Measurements from ENCODE around the gene NFATC2. TPM values are rescaled to one million over a fixed set of nuclear protein-coding genes. Genes with fewer than 3 reads are reported as not detected.

NFATC2 gene
- total and polyA plus RNA-seq, 2 experiments from 2014 or later, result 4.9 to 8.3 TPM

DNA sequence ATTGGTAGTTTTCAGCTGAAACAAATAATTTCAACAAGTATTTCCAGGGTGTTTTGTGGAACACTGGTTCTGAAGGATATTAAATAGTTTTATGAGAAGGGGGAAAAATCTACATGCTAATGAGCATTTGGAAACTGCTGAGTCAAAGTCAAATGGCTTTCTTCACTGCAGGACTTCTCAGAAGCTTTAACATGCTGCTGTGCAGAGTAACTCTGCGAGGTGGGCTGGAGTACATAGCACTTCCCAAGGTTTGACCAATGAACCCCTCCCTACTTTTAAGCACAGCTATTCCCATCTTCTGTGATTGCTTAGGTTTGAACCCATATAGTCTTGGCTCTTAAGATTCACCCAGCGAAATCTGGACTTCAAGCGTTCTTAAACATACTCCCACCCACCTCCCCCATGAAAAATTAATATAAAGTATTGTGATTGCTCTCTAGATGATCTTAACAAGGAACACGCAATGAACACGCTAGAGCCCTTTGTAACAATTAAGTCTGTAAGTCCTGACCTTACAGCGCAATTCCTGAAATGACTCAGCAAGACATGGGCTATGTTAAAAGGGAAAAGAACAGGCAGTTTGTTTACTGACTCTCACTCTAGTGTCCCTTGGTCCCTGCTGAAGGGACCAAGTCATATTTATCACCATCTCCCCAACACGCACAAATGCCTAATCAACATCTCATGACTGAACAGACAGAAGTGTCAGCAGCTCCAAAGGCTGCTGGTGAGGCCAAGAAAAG is 105.2 kb downstream of the NFATC2 start:
- H3K4me2 ChIP-seq, result no peak overlapping the region

DNA sequence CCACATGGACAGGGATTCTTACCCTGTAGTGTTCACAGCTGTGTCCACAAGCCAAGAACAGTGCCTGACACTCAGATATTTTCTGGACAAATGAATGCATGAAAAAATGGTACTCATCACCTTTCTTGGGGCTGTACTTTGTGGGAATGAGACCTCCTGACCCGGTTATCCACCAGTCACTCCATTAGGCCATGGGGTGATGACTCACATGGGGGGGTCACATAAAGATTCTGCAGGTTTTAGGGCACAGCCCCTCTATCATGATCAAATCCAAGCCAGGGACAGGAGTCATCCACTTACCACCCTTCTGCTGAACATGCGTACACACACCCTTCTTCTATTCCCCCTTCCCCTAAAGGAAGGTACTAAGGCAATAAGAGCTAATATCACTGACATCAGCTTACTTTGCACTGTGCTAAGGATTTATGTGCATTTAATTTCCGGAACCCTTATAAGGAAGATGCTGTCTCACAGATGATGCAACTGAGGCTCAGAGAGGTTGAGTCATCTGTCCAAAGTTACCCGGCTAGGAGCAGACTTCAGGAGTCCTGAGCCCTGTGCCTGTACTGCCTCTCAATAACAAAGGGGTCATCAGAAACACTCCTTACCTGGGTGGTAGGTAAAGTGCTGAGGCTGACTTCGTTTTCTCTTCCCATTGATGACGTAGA is 107.8 kb downstream of the NFATC2 start:
- Histone ChIP-seq H3K27ac (no peak overlapping the region), H3K4me2 (no peak overlapping the region), H3K27me3 (no peaks in the 10 kb centered on the region), H2AFZ (no peak overlapping the region), H3K79me2 (no peaks in the 10 kb centered on the region), H3K9me2 (replicated peaks; ENCODE audit: insufficient read depth) (no peaks in the 10 kb centered on the region), H3K4me1 (ENCODE audit: insufficient read depth) (peaks cover 10% of the 10 kb centered on the region), H3K4me3 (no peak overlapping the region), H3K9me3 (ENCODE audit: low read depth) (no peaks in the 10 kb centered on the region), H4K20me1 (ENCODE audit: insufficient read depth, poor library complexity, severe bottlenecking) (no peaks in the 10 kb centered on the region), H3K36me3 (replicated peaks; ENCODE audit: insufficient read depth, low read depth) (no peaks in the 10 kb centered on the region)
- DNase-seq (ENCODE audit: low spot score), result no peak
- no peak for TF ChIP-seq EZH2phosphoT487 (IDR thresholded peaks at IDR 0.05; ENCODE audit: low read depth, severe bottlenecking, unreplicated experiment)
- WGBS (ENCODE audit: low lambda C conversion rate, missing lambda C conversion rate), result 93% methylated on average over 6 of the region's 6 CpGs

More for the DNA sequence above, 105.2 kb downstream of the NFATC2 start:
- WGBS (ENCODE audit: low lambda C conversion rate, missing lambda C conversion rate), result 83% methylated on average over 7 of the region's 7 CpGs
- no peak overlapping the region for H2AFZ ChIP-seq
- no peak for DNase-seq (ENCODE audit: low spot score)
- no peaks in the 10 kb centered on the region for H3K9me2 ChIP-seq (replicated peaks; ENCODE audit: insufficient read depth)
- H3K9me3 ChIP-seq (ENCODE audit: low read depth), result no peaks in the 10 kb centered on the region
- H4K20me1 ChIP-seq (ENCODE audit: insufficient read depth, poor library complexity, severe bottlenecking), result no peaks in the 10 kb centered on the region
- H3K27me3 ChIP-seq, result no peaks in the 10 kb centered on the region
- H3K36me3 ChIP-seq (replicated peaks; ENCODE audit: insufficient read depth, low read depth), result no peaks in the 10 kb centered on the region
- no peak overlapping the region for H3K4me3 ChIP-seq
- no peaks in the 10 kb centered on the region for H3K79me2 ChIP-seq
- TF ChIP-seq EZH2 (IDR thresholded peaks at IDR 0.05; ENCODE audit: borderline replicate concordance) (no peak), EZH2phosphoT487 (IDR thresholded peaks at IDR 0.05; ENCODE audit: low read depth, severe bottlenecking, unreplicated experiment) (no peak)
- TF ChIP-seq, protein P1, sequence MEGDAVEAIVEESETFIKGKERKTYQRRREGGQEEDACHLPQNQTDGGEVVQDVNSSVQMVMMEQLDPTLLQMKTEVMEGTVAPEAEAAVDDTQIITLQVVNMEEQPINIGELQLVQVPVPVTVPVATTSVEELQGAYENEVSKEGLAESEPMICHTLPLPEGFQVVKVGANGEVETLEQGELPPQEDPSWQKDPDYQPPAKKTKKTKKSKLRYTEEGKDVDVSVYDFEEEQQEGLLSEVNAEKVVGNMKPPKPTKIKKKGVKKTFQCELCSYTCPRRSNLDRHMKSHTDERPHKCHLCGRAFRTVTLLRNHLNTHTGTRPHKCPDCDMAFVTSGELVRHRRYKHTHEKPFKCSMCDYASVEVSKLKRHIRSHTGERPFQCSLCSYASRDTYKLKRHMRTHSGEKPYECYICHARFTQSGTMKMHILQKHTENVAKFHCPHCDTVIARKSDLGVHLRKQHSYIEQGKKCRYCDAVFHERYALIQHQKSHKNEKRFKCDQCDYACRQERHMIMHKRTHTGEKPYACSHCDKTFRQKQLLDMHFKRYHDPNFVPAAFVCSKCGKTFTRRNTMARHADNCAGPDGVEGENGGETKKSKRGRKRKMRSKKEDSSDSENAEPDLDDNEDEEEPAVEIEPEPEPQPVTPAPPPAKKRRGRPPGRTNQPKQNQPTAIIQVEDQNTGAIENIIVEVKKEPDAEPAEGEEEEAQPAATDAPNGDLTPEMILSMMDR (IDR thresholded peaks at IDR 0.05; ENCODE audit: poor library complexity), result no peak
- no peak overlapping the region for H3K27ac ChIP-seq
- H3K4me1 ChIP-seq (ENCODE audit: insufficient read depth), result no peaks in the 10 kb centered on the region

DNA sequence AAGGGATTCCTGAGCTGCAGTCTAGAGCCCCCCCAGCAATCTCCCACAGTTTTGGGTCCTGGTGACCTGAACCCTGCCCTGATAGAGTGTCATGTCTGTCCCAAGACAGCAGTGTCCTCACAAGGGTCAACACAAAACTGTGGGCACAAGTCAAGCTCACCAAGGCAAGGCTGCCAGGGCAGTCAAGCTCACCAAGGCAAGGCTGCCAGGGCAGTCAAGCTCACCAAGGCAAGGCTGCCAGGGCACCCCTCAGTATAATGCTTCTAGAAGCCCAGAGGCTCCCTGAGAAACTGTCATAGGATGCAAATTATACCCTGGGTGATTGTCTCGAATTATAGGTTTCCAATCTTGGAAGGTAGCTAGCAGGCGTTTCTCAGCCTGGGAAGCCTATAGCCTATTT is 108.5 kb downstream of the NFATC2 start:
- H4K20me1 ChIP-seq (ENCODE audit: insufficient read depth, poor library complexity, severe bottlenecking), result no peaks in the 10 kb centered on the region
- no peak overlapping the region for H2AFZ ChIP-seq
- TF ChIP-seq EZH2phosphoT487 (IDR thresholded peaks at IDR 0.05; ENCODE audit: low read depth, severe bottlenecking, unreplicated experiment), result no peak
- H3K9me3 ChIP-seq (ENCODE audit: low read depth), result no peaks in the 10 kb centered on the region
- peaks cover 12% of the 10 kb centered on the region for H3K4me1 ChIP-seq (ENCODE audit: insufficient read depth)
- H3K4me2 ChIP-seq, result no peak overlapping the region
- H3K36me3 ChIP-seq (replicated peaks; ENCODE audit: insufficient read depth, low read depth), result no peaks in the 10 kb centered on the region
- H3K27ac ChIP-seq, result no peak overlapping the region
- H3K4me3 ChIP-seq, result no peak overlapping the region
- H3K79me2 ChIP-seq, result no peaks in the 10 kb centered on the region
- H3K27me3 ChIP-seq, result no peaks in the 10 kb centered on the region
- no peak for DNase-seq (ENCODE audit: low spot score)
- H3K9me2 ChIP-seq (replicated peaks; ENCODE audit: insufficient read depth), result no peaks in the 10 kb centered on the region
- 95% methylated on average over 2 of the region's 2 CpGs for WGBS (ENCODE audit: low lambda C conversion rate, missing lambda C conversion rate)

DNA sequence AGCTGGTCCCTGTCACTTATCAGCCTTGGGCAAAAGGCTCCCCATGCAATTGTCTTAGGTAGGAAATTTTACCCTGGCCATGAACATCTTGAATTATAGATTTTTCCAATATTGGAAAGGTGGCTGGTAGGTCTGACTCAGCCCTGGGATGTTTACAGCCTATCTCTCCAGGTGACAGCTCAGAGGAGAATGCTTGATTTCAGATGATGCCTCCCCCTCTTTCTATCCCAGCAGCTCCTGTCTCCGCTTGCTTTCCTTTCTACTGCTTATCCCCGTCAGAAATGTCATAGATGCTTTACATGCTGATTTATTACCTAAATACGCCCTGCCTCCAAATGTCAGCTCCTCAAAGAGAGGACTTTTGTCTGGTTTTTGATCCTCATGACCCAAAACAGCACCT is 109.6 kb downstream of the NFATC2 start:
- no peaks in the 10 kb centered on the region for H3K36me3 ChIP-seq (replicated peaks; ENCODE audit: insufficient read depth, low read depth)
- TF ChIP-seq EZH2 (IDR thresholded peaks at IDR 0.05; ENCODE audit: borderline replicate concordance) (no peak), EZH2phosphoT487 (IDR thresholded peaks at IDR 0.05; ENCODE audit: low read depth, severe bottlenecking, unreplicated experiment) (no peak)
- TF ChIP-seq, protein P1 (IDR thresholded peaks at IDR 0.05; ENCODE audit: poor library complexity), result no peak

More for the DNA sequence above, 109.6 kb downstream of the NFATC2 start:
- H4K20me1 ChIP-seq (ENCODE audit: insufficient read depth, poor library complexity, severe bottlenecking), result no peaks in the 10 kb centered on the region
- no peaks in the 10 kb centered on the region for H3K9me2 ChIP-seq (replicated peaks; ENCODE audit: insufficient read depth)
- no peak for DNase-seq (ENCODE audit: low spot score)
- no peaks in the 10 kb centered on the region for H3K9me3 ChIP-seq (ENCODE audit: low read depth)
- no peaks in the 10 kb centered on the region for H3K79me2 ChIP-seq
- H3K4me3 ChIP-seq, result no peak overlapping the region
- no peak overlapping the region for H3K4me2 ChIP-seq
- H3K4me1 ChIP-seq (ENCODE audit: insufficient read depth), result peaks cover 18% of the 10 kb centered on the region
- no peak overlapping the region for H2AFZ ChIP-seq
- H3K27ac ChIP-seq, result no peak overlapping the region
- no peaks in the 10 kb centered on the region for H3K27me3 ChIP-seq
- 73% methylated on average over 3 of the region's 3 CpGs for WGBS (ENCODE audit: low lambda C conversion rate, missing lambda C conversion rate)
